ENCODE data around the gene CBLN3.

- no peak for TF ChIP-seq CTCF (IDR thresholded peaks at IDR 0.05)
- TF ChIP-seq POLR2A (IDR thresholded peaks at IDR 0.05), result no peak
Measured at GRCh38 chr14:24379907-24380730, 49.3 kb downstream of the CBLN3 start.
